Measurements from ENCODE around the gene AGBL4.

The AGBL4 gene

DNA sequence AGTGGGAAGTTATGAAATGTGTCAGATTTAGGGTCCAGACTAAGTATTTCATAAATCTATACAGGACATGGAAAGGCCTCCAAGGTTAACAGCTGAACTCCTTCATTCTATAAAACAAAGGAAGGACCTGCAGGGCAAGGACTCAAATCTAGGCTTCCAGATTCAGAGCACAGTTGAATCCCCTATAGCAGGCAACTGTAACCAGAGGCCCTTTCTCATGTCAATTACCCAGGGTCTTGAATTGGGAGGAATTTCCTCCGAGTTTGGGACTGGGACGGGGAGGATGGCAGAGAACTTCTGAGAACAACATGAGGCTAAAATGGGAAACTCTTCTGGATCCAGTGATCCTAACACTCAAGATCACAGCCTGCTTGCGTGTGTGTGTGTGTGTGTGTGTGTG lies 1134.1 kb downstream of the AGBL4 start:
- no peak for DNase-seq (ENCODE audit: low read depth in 2 of 2)

DNA sequence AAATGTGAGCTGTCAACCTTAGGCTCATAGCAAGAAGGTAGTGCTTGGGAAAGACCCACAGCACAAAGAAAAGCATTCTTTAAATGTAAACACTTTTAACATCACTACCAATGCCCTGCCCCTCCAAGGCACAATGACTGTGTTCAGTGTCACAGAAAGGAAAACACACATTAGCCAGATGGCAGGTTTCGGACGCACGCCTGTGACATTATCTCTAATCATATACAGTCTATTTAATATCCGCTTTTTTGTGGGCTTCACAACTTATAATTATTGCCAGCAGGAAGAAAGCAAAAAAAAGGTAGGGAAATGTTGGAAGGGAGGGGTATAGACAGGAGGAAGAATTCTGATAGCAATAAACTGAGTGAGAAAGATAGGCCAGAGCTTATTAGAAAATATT lies 1134.7 kb downstream of the AGBL4 start:
- no peak for DNase-seq (ENCODE audit: low read depth in 2 of 2)

DNA sequence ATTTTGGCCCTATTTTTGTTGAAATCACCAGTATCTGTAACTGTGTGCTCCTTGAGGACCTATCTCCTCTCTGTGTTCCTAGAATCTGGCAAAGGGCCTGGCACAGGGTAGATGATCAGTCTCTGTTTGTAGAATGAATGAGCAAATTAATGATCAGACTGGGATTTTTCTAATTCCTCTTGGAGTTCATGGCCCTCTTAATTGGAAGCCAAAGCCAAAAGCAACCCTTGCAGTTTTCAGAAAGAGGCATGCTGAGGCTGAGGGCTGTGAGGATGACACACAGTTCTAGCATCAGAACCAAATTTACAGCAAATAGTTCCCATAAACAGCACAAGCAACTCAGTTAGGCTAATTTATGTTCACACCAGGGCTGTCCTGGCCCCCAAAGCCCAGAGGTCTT lies 1136.0 kb downstream of the AGBL4 start:
- no peak for DNase-seq (ENCODE audit: low read depth in 2 of 2)

DNA sequence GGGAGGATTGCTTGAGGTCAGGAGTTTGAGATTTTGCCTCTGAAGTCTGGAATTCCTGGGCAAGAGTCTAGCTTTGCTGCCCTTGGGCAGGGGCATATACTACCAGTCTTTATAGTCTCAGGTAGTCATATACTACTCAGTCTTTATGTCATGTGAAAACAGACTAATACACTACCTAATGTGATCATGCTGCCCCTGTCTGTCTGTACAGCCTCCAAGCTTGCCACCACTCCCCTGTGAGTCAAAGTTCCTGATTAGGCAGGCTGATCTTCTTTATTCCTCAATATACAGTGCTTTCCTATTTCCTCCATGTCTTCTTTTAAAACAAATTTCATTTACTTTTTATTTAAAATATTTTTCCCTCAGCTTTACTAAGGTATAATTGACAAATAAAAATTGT lies 1141.7 kb downstream of the AGBL4 start:
- DNase-seq (ENCODE audit: low read depth in 2 of 2), result no peak

DNA sequence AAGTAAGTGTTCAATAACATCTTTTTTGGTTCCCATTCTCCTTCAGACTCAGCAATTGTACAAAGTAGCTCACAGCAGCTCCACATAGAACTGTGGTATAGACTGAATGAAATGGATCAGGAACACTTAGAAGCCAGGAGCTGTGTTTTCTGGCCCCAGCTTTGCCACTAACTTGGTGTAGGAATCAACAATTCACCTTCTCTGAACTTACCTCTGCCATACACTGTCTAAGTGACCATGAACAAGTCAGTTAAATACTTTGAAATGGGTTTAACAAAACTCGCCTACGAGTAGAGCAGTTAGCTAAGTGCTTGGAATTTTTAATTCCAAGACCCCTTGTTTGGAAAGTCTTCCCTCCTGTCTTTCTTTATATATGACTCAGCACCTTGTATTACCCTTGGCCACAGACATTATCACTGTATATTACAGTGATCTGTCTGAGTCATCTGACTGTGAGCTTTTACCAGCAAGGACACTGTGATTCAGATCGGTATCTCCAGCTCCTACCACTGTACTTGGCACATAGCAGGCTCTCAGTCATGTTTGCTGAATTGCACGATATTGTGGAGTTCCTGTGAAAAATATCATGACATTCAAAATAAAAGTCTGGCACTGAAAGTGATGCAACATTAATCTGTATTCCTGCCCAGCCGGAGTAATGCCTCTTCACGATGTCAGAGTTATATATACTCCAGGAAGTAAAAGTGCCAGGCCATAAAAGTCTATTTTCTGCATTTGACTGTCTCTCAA lies 1145.4 kb downstream of the AGBL4 start:
- DNase-seq (ENCODE audit: low read depth in 2 of 2), result peak; percentile 74 to 78

DNA sequence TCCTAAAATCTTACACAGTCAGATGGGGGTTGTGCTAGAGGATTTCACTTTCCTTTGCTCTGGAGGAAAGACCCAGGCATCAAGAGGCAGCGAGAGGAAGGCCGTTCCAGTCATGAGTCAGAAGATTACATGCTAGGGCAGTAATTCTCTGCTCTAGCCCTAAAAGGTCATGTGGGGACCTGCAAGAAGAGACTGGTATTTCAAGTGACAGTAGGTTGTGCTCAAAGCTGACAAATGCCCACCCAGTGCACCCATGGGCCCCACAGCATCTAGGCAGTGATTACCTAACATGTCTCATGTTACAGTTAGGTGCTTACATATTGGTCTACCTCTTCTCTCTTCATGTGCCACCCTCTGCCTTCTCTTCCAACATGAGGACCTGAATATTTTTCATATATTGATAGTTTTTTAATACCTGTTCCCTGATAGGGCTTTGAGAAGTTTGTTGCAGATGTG lies 1147.4 kb downstream of the AGBL4 start:
- peak; percentile 19 to 25 for DNase-seq (ENCODE audit: low read depth in 2 of 2)

DNA sequence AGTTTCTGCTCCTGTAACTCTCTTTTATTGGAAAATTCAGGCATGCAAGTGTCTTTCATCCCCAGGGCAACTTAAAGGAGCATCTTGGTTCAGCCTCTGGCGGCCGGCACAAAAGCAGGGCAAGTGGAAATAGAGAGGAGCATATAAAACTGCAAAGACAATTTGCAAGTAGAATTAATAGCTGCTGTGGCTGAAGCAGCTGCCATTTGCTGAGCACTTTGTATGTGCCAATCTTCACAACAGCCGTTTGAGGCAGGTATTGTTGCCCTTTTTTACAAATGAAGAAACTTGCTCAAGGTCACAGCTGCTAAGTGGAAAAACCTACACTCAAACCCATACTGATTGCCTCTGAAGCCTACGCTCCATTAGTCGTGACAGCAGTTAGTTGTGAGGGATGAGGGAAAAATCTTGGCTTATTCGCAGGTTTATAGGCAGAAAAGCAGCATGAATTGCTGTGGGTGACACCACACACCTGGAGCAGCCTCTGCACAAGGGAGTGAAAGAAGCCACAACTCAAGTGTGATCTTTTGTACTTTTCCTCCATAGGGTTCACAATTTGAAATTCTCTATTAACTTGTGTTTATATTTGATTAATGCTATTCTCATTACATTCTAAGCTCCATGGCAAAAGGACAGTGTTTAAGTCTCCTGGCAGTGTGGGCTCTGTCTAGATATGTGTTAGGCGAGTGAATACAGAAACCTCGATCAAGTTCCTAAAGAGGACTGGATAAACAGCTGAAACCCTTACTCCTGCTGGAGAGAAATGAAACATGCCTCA lies 1148.0 kb downstream of the AGBL4 start:
- DNase-seq (ENCODE audit: low read depth in 2 of 2), result no peak

DNA sequence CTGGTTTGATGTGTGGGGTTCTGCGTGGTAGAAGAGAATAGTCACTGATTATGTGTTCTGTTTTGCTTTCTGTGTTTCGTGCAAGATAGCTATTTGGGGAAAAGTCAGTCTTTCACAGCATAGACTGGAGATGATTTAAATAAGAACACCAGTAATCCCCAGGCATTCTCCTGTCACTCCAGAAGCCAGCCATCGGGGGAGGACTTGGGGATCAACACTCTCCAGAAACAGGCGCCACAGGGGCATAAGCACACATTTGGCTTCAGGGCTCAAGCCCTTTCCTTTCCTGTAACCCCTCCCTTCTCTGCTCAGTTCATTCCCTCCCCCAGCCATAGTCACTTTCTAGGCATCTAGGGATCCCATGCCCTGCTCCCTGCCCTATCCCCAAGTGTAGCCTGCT lies 1149.8 kb downstream of the AGBL4 start:
- DNase-seq (ENCODE audit: low read depth in 2 of 2), result no peak

DNA sequence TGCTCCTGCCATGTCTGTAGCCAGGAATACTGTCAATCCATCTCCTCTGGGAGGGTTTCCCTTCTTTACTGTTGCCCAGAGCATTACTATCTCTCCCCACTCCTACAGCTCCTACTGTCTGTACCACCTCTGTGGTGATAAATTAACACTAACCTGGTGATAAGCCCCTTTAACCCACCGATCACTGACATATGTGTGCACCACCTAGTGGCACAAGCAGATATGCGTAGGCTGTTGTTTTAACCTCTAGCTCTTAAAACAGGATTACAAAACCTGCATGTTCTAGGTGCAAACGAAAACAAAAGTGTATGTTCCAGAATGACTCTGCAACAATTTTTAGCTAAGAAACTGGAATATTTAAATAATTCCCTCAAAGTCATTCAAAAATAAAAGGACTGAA lies 1153.2 kb downstream of the AGBL4 start:
- no peak for DNase-seq (ENCODE audit: low read depth in 2 of 2)

DNA sequence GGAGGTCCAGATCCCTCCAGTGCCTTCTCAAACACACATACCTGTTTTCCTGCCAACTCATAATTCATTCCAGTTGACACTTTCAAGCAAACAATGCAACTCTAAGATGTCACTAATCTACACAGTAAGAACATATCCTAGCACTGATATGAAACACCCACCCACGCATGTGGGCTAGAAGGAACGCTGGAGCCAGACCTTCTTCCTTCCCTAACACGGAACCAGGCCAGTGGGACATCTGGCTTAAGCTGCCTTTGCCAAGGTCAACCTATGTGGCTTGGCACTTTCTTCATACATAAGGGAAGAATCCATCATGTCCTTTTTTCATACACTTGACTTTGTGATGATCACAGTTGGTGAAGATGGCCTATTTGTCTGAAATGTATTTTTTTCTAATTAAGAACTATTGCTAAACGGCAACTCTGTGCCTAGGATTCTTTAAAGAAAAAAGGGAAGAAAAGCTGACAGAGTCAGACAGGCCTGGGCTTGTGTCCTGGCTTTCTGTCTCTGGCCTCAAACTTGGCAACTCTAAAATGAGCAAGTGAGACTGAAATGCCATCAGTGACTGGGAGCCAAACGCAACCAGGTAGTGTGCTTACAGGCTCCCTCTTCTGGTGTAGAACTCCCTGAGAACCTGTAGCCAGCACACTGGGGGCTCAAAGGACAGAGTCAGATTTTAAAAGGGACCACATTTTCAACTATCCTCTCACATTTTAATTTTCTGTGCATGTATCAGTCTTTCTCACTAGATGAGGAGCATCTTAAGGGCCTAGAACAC lies 1154.4 kb downstream of the AGBL4 start:
- no peak for DNase-seq (ENCODE audit: low read depth in 2 of 2)

DNA sequence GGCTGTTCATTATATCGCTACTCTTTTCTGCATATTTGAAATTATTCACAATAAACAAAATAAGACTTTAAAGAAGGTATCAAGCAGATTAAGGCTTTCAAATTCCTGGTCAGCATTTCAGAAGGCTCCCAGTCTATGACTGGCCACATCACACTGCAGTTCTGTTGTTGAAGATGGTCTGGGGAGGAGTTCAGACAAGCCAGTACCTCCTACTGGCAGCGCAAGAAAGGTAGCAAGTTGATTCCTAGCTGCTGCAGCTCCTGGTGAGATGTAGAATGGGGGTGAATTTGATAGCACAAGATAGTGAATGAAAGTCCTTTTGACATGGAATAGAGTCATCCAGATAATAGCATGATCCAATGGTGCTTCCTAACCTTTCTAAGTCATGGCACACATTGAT lies 1158.8 kb downstream of the AGBL4 start:
- DNase-seq (ENCODE audit: low read depth in 2 of 2), result no peak

DNA sequence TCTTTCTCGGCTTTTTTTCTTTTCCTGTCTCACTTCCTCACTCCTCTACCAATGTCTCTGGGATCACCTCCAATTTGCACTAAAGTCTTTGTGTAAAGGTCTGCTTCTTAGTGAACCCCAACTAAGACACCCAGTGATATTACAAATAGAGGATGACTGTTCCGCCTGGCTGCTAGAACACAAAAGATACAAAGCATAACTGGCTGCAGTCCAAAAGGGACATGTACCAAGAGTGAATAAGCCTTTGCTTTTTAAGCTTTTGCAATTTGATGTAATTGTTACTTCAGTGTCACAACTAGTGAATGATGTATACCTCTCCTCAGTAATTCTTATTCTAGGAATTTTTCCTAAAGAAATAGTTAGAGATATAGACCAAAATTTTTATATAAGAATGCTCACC lies 1164.3 kb downstream of the AGBL4 start:
- DNase-seq (ENCODE audit: low read depth in 2 of 2), result no peak

DNA sequence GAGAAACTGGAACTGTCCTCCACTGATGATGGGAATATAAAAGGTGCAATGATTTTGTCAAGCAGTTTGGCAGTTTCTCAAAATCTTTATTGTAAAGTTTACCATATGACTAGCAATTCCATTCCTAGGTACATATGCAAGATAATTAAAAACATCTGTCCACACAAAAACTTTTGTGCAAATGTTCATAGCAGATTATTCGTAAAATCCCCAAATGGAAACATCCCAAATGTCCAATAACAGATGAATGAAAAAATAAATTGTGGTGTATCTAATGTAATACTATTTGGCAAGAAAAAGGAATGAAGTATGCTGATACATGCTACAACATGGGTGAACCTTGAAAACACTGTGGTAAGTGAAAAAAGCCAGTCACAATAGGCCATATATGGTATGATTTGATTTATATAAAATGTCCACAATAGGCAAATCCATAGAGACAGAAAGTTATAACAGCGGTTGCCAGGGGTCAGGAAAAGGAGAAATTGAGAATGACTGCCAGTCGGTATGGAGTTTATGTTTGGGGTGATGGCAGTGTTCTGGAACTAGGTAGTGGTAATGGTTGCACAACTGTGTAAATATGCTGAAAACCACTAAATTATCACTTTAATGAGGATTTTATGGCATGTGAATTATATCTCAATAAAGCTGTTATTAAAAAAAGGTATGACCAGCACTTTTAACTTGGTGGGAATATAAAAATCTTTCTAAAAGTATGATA lies 1165.4 kb downstream of the AGBL4 start:
- DNase-seq (ENCODE audit: low read depth in 2 of 2), result peak; percentile 76 to 82

DNA sequence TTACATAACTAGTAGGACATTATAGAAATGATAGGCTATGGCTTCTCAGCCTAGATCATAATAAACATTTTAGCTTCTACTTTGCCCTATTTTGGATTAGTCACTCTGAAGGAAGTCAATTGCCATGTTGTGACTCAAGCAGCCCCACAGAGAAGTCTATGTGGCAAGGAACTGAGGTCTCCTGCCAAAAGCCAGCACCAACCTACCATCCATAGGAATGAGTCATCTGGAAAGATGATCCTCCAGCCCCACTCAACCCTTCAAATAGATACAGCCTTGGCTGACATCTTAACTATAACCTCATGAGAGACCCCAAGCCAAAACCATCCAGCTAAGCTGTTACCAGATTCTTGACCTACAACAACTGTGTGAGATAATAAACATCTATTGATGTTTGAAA lies 1170.7 kb downstream of the AGBL4 start:
- DNase-seq (ENCODE audit: low read depth in 2 of 2), result peak; percentile 72 to 73

DNA sequence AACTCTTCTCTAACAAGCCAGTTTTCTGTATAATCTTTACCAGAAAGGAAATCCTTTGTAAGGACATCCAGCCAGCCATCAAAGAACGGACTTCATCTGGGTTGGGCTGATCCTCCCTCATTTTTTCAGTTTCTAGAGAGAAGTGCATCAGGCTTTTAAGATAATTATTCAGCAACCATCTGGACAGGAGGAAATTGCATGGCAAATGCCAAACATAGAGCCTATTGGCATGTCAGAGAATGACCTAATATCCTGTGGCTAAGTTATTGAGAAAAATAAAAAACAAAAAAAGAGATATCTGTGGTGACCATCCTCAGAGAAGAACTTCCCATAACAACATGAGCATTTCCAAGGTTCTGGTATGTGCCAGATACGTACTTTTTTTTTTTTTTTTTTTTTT lies 1172.1 kb downstream of the AGBL4 start:
- DNase-seq (ENCODE audit: low read depth in 2 of 2), result no peak

DNA sequence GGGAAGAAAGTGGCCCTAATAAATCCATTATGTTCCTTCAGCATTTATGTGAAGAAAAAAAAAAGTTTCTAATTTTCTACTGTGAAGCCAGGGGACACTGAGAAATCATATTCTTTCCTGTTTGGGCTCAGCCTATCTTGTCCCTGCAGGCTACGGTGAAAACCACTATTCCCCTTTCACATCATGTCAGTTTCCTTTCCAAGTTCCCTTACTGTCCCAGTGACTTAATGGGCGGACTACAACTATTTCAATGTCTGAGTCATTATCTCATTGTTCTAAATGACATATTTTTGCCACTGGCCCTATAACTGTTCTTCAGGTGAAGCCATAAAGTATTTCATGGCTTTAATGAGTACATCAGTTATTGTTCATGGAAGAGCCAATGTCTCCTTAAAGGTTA lies 1175.7 kb downstream of the AGBL4 start:
- no peak for DNase-seq (ENCODE audit: low read depth in 2 of 2)

DNA sequence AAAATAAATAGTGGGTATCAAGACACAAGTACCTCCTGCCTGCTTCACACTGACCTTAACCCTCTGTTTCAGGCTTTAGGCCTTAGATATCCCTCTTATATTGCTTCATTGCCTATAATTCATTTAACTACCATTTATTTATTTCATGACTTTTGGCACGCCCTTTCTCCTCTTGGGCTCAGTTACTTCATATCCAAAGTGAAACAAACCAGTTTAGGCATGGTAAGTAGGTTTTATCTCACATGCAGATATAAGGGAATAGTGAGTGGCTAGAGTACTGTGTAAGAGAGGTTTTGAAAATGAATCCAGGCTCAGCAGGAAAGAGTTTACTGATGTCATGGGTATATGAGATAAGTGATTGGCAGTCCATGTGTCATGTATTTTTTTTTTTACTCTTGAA lies 1177.3 kb downstream of the AGBL4 start:
- no peak for DNase-seq (ENCODE audit: low read depth in 2 of 2)

DNA sequence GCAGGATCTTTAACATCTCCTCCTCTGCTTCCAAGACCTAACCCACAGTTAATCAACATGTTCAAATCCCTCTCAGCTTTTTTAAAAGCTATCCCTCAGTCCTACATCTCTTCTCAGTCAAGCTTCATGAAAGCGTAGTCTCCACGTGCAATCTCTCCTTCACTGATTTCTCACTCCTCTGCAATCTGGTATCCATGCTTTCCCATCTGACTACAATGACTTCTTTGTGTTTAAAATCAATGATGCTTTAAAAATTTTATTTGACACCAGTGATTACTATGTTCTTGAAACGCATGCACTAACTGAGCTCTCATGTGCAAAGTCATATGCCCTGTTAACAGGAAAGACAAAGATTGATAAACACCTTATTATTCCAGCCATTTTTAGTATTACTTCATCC lies 1179.6 kb downstream of the AGBL4 start:
- no peak for DNase-seq (ENCODE audit: low read depth in 2 of 2)

DNA sequence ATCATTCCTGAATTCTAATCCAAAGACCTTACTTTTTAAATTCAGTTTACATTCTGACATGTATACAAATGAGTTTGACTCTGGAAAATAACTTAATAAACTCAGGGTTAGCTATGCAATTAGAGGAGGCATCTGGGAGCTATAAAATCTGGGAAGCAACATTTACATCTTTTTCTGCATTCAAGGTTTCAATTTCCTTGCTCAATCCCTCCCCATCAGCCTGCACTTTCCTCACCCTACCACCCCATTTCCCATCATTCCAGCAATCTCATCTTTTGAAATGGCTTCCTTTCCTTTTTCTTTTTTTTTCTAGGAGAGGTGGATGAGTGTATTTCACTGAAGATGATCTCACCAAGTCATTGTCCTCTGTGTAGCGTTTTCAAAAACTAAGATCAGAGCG lies 1181.8 kb downstream of the AGBL4 start:
- peak in 1 of 2 experiments; percentile 4 for DNase-seq (ENCODE audit: low read depth in 2 of 2)

DNA sequence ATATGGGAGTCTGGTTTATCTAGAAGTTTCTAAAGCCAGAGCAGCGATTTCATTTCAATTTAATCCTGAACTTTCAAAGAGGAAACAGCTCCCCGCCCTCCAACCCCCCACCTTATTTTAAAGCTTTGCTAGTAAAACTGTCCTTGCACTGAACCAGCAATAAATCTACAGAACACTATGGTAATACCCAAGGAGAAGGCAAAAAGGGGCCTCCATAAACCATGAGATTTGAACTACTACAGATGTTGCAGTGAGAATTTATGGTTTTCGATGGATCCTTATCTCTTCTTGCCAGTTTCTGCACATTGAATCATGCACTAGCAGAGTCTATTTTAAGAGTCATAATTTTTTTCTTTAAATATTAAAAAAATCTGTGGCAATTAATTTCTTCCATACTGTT lies 1182.3 kb downstream of the AGBL4 start:
- DNase-seq (ENCODE audit: low read depth in 2 of 2), result peak in 1 of 2 experiments; percentile 20

DNA sequence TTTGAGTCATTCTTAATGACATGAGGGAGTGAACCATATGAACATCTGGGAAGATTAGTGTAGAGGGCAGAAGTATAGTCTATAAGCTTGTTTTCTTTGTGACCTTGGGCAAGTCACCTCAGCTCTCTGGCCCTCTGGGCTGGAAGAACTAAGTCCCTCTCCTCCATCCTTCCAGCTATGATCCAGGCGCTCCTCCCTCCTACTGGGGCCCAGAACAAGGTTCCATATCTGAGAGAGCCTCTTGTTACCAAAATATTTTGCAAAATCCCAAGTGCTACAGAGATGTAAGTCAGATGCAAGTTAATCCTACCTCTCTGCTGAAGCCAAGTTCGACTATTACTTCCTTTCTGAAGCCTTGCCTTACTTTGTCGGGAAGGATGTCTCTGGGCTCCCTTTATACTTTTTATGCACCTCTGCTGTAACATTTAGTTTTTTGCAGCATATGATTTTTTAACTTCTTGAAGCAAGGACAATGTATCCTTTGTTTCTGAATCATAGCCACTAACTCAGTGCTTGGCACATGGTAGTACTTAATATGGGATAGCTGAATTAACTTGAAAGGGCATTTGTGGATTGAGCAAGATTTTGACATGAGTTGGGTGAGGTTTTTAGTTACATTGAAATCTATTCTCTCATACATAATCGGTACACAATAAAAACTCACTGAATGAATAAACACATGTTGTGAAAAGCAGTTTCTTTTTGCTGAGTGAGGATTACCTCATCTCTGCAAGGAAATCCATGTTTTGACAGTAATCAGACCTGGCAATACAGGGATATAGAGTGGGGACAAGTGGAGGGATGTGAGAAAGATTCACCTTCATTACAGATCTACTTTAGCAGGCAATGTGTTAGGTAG lies 1192.4 kb downstream of the AGBL4 start:
- DNase-seq (ENCODE audit: low read depth in 2 of 2), result no peak
